ENCODE results near the gene CCDC194. TPM values are rescaled to one million over a fixed set of nuclear protein-coding genes. Genes with fewer than 3 reads are reported as not detected.

CCDC194 gene
- total RNA-seq, 2 donors from 2014 or later = 2.0 to 3.4 TPM

GRCh38 chr19:17393002-17393401, 994 bp downstream of the CCDC194 start:
- peaks cover 8% of the 10 kb centered on the region for H3K4me1 Mint-ChIP-seq
- no peaks in the 10 kb centered on the region for H3K36me3 Mint-ChIP-seq (ENCODE audit: low read depth)
- WGBS, 2 experiments (ENCODE audit: insufficient coverage in 1 of 2, insufficient read length in 1 of 2) = 71 to 90% methylated on average over 1 to 2 of the region's 2 CpGs
- H3K27ac Mint-ChIP-seq = no peak overlapping the region
- Histone ChIP-seq H3K27ac (ENCODE audit: low read depth, low read length) (no peak overlapping the region), H3K4me1 (ENCODE audit: control insufficient read depth, insufficient read depth, low read length) (no peaks in the 10 kb centered on the region), H3K9me3 (ENCODE audit: control insufficient read depth, low read length) (peaks cover 13% of the 10 kb centered on the region), H3K36me3 (ENCODE audit: control insufficient read depth, insufficient read depth, low read length) (peaks cover 2% of the 10 kb centered on the region), H3K9ac (ENCODE audit: extremely low read depth, low read length, poor library complexity, severe bottlenecking) (no peak overlapping the region), H3K27me3 (ENCODE audit: control insufficient read depth, insufficient read depth, low read length, poor library complexity, severe bottlenecking) (no peaks in the 10 kb centered on the region), H3K4me3 (ENCODE audit: low read length) (no peak overlapping the region)
- no peak overlapping the region for H3K4me3 Mint-ChIP-seq
- H3K27me3 Mint-ChIP-seq (ENCODE audit: insufficient read depth) = peaks cover 23% of the 10 kb centered on the region
- TF ChIP-seq, protein P1, sequence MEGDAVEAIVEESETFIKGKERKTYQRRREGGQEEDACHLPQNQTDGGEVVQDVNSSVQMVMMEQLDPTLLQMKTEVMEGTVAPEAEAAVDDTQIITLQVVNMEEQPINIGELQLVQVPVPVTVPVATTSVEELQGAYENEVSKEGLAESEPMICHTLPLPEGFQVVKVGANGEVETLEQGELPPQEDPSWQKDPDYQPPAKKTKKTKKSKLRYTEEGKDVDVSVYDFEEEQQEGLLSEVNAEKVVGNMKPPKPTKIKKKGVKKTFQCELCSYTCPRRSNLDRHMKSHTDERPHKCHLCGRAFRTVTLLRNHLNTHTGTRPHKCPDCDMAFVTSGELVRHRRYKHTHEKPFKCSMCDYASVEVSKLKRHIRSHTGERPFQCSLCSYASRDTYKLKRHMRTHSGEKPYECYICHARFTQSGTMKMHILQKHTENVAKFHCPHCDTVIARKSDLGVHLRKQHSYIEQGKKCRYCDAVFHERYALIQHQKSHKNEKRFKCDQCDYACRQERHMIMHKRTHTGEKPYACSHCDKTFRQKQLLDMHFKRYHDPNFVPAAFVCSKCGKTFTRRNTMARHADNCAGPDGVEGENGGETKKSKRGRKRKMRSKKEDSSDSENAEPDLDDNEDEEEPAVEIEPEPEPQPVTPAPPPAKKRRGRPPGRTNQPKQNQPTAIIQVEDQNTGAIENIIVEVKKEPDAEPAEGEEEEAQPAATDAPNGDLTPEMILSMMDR (conservative IDR thresholded peaks at IDR 0.05) = no peak
- H3K9me3 Mint-ChIP-seq = peaks cover 10% of the 10 kb centered on the region
- no peak for DNase-seq

DNA sequence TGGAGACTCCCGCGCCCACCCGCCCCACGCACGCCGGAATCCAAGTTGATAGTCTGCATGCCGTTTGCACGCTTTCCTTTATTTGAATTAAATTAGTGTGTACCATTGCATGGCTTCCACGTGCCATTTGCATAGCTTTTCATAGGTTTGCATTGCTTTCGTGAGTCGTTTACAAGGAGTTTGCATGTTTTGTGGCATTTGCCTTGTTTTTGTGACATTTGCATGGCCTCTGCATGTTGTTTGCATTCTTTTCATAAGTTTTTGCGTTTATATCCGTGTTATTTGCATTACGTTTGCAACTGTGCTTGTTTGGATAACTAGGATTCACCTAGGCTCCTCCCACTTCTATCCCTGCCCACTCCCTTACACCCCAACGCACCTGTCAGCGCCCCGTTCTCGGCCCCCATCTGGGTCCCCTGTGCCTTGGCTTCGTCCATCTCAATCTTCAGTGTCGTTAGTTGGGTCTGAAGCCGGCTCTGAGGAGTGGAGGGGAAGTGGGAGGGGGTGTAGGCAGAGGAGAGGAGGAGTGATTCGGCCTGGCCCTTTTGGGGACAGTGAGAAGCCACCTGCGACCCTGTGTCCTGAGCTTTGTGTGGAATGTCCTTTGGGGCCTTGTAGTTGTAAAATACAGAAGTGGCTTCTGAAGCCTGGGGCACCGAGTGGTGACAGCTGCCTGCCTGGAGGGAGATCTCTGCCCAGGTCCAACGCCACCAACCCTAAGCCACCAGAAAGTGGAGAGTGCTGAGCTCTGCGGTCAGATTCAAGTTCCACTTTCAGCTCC, 2.4 kb downstream of the CCDC194 start:
- no peaks in the 10 kb centered on the region for H3K27me3 ChIP-seq (ENCODE audit: control insufficient read depth, insufficient read depth, low read length, poor library complexity, severe bottlenecking)
- H3K4me3 ChIP-seq (ENCODE audit: low read length) = peak overlapping the region; percentile 75
- H3K4me3 Mint-ChIP-seq = peak overlapping the region; percentile 73
- peaks cover 23% of the 10 kb centered on the region for H3K27me3 Mint-ChIP-seq (ENCODE audit: insufficient read depth)
- no peak overlapping the region for H3K27ac Mint-ChIP-seq
- 18 to 25% methylated on average over 15 to 26 of the region's 26 CpGs for WGBS, 2 experiments (ENCODE audit: insufficient coverage in 1 of 2, insufficient read length in 1 of 2)
- H3K36me3 Mint-ChIP-seq (ENCODE audit: low read depth) = no peaks in the 10 kb centered on the region
- H3K9ac ChIP-seq (ENCODE audit: extremely low read depth, low read length, poor library complexity, severe bottlenecking) = no peak overlapping the region
- peaks cover 3% of the 10 kb centered on the region for H3K4me1 Mint-ChIP-seq
- TF ChIP-seq, protein P1 (conservative IDR thresholded peaks at IDR 0.05) = peak; percentile 29
- DNase-seq = peak; percentile 64
- peaks cover 10% of the 10 kb centered on the region for H3K9me3 Mint-ChIP-seq
- no peaks in the 10 kb centered on the region for H3K36me3 ChIP-seq (ENCODE audit: control insufficient read depth, insufficient read depth, low read length)
- H3K4me1 ChIP-seq (ENCODE audit: control insufficient read depth, insufficient read depth, low read length) = no peaks in the 10 kb centered on the region
- H3K9me3 ChIP-seq (ENCODE audit: control insufficient read depth, low read length) = peaks cover 13% of the 10 kb centered on the region
- H3K27ac ChIP-seq (ENCODE audit: low read depth, low read length) = no peak overlapping the region

GRCh38 chr19:17390665-17391370, 3.2 kb downstream of the CCDC194 start:
- peaks cover 3% of the 10 kb centered on the region for H3K4me1 Mint-ChIP-seq
- H3K4me1 ChIP-seq (ENCODE audit: control insufficient read depth, insufficient read depth, low read length) = no peaks in the 10 kb centered on the region
- peak overlapping the region; percentile 79 for H3K4me3 ChIP-seq (ENCODE audit: low read length)
- H3K4me3 Mint-ChIP-seq = peak overlapping the region; percentile 73
- H3K27ac ChIP-seq (ENCODE audit: low read depth, low read length) = no peak overlapping the region
- H3K9me3 Mint-ChIP-seq = peaks cover 10% of the 10 kb centered on the region
- peak overlapping the region; percentile 81 for H3K27ac Mint-ChIP-seq
- TF ChIP-seq, protein P1 (conservative IDR thresholded peaks at IDR 0.05) = peak; percentile 83
- peak overlapping the region; percentile 22 for H3K9ac ChIP-seq (ENCODE audit: extremely low read depth, low read length, poor library complexity, severe bottlenecking)
- WGBS, 2 experiments (ENCODE audit: insufficient coverage in 1 of 2, insufficient read length in 1 of 2) = 0 to 1% methylated on average over 25 to 50 of the region's 50 CpGs
- H3K27me3 ChIP-seq (ENCODE audit: control insufficient read depth, insufficient read depth, low read length, poor library complexity, severe bottlenecking) = no peaks in the 10 kb centered on the region
- H3K36me3 Mint-ChIP-seq (ENCODE audit: low read depth) = no peaks in the 10 kb centered on the region
- peak; percentile 98 for DNase-seq
- no peaks in the 10 kb centered on the region for H3K36me3 ChIP-seq (ENCODE audit: control insufficient read depth, insufficient read depth, low read length)
- peaks cover 13% of the 10 kb centered on the region for H3K9me3 ChIP-seq (ENCODE audit: control insufficient read depth, low read length)
- H3K27me3 Mint-ChIP-seq (ENCODE audit: insufficient read depth) = peaks cover 23% of the 10 kb centered on the region
